Measurements from ENCODE around the gene SPOCK1.

GRCh38 chr5:137136991-137137632 is 362.0 kb downstream of the SPOCK1 start:
- TF ChIP-seq POLR2A (IDR thresholded peaks at IDR 0.05) (no peak), CTCF (IDR thresholded peaks at IDR 0.05) (no peak)
